OCI-LY1 (cell line): ENCODE results near the gene PUS7L.

Experiments used
- CTCF ChIP-seq: fragments of 200-600 bp; sonication (generic), shearing (Covaris generic); IDR thresholded peaks from 2 replicates; pipeline ENCODE4 v1.5.1; 2017; ENCODE audit warnings: mild to moderate bottlenecking, antibody characterized with exemption, low read length, moderate library complexity, mixed read lengths
- EZH2 ChIP-seq: fragments of 200-600 bp; sonication (generic), shearing (Covaris generic); IDR thresholded peaks from 2 replicates; pipeline ENCODE4 v1.8.0; 2017; ENCODE audit warnings: borderline replicate concordance, mixed run types, mild to moderate bottlenecking, antibody characterized with exemption, low read length, moderate library complexity, mixed read lengths

GRCh38 chr12:43736927-43737440 lies 21.6 kb downstream of the PUS7L start:
- TF ChIP-seq EZH2 (no peak), CTCF (no peak)
